Activated naive CD8-positive, alpha-beta T cell treated with anti-CD3 and anti-CD28 coated beads, Interleukin-2, amount 10 ng/mL, durations not matched to agents 7 days and 5 days (primary cell): ENCODE results near the gene TP53RK. TPM values are rescaled to one million over a fixed set of nuclear protein-coding genes. Genes with fewer than 3 reads are reported as not detected.

Source experiments
- total RNA-seq, 2 experiments: library from RNA; stranded (reverse); gene quantifications; one replicate each; pipeline ENCODE4 v1.2.3, GENCODE V29; 2021

The TP53RK gene
- total RNA-seq, 2 experiments from 2014 or later: 17.3 to 18.4 TPM

Other genes with a start within 250 kb of the TP53RK start
- gene ZNF334, start 175.9 kb downstream of the TP53RK start, total RNA-seq: 1 to 10 TPM; 1.9 to 2.1 TPM
- gene OCSTAMP, start 138.8 kb downstream of the TP53RK start, total RNA-seq: not detected
- under 1 TPM; 0.26 to 0.30 TPM for gene SLC13A3, start 38.0 kb downstream of the TP53RK start, total RNA-seq
- gene SLC2A10, start 20.2 kb upstream of the TP53RK start, total RNA-seq: not detected
- gene EYA2, start 205.4 kb upstream of the TP53RK start, total RNA-seq: not detected